ENCODE results near the gene PARP6. TPM values are rescaled to one million over a fixed set of nuclear protein-coding genes. Genes with fewer than 3 reads are reported as not detected.

Gene PARP6
- total and polyA plus RNA-seq, 9 of the 15 experiments (the other 6 are each of a cell fraction or from before 2014, with no cell fraction given) = 14.8 to 83.2 (median 28.3) TPM

- peak; percentile 49 for TF ChIP-seq TFAP4 (CRISPR knock-in tag; IDR thresholded peaks at IDR 0.05; ENCODE audit: borderline replicate concordance)
- peak; percentile 41; the same call in 1 of the 2 replicates for TF ChIP-seq SMARCC2 (IDR thresholded peaks at IDR 0.05; ENCODE audit: low read depth)
- TF ChIP-seq DPF2 (IDR thresholded peaks at IDR 0.05) = peak; percentile 92
- 0 out of 2 replicates have a peak, but pooled peaks have one; percentile 62 for TF ChIP-seq ZNF197 (CRISPR knock-in tag; IDR thresholded peaks at IDR 0.05; ENCODE audit: low read depth)
- TF ChIP-seq ZNF707 (CRISPR knock-in tag; conservative IDR thresholded peaks at IDR 0.05) = peak; percentile 88
- no peak for TF ChIP-seq ZNF146 (CRISPR knock-in tag; IDR thresholded peaks at IDR 0.05; ENCODE audit: unreplicated experiment)
- peak; percentile 38 for TF ChIP-seq MBD2 (IDR thresholded peaks at IDR 0.05; ENCODE audit: borderline replicate concordance, low read depth)
- TF ChIP-seq THAP7 (CRISPR knock-in tag; IDR thresholded peaks at IDR 0.05) = no peak
- TF ChIP-seq ZC3H4 (CRISPR knock-in tag; IDR thresholded peaks at IDR 0.05; ENCODE audit: borderline replicate concordance) = no peak
- TF ChIP-seq MXD1 (CRISPR knock-in tag; IDR thresholded peaks at IDR 0.05; ENCODE audit: borderline replicate concordance, poor library complexity, severe bottlenecking) = no peak
- TF ChIP-seq EP400 (IDR thresholded peaks at IDR 0.05) = peak; percentile 69
- peak; percentile 65; the same call in 1 of the 2 replicates for TF ChIP-seq ESRRA (IDR thresholded peaks at IDR 0.05; ENCODE audit: borderline replicate concordance, low read depth)
- peak; percentile 90 for TF ChIP-seq ZNF263 (CRISPR knock-in tag; IDR thresholded peaks at IDR 0.05; ENCODE audit: borderline replicate concordance)
- no peak for TF ChIP-seq CBX1 (IDR thresholded peaks at IDR 0.05; ENCODE audit: low read depth)
- peak in 1 of 2 experiments; percentile 83; a peak in 1 of 4 replicates for TF ChIP-seq MLLT1 (IDR thresholded peaks at IDR 0.05)
- peak; percentile 49 for TF ChIP-seq FOS (IDR thresholded peaks at IDR 0.05; ENCODE audit: extremely low read depth, insufficient read length)
- TF ChIP-seq ZBTB2 (IDR thresholded peaks at IDR 0.05) = 0 out of 2 replicates have a peak, but pooled peaks have one; percentile 19
- TF ChIP-seq HDAC1 (IDR thresholded peaks at IDR 0.05) = peak in 1 of 2 experiments; percentile 49; a peak in 1 of 4 replicates
- peak in 1 of 2 experiments; percentile 48; a peak in 2 of 4 replicates for TF ChIP-seq KDM1A (IDR thresholded peaks at IDR 0.05)
- TF ChIP-seq ZNF76 (CRISPR knock-in tag; IDR thresholded peaks at IDR 0.05; ENCODE audit: borderline replicate concordance) = no peak
- peak; percentile 72 for TF ChIP-seq SUPT5H (IDR thresholded peaks at IDR 0.05)
- peak in 1 of 2 experiments; percentile 91; a peak in 2 of 4 replicates for TF ChIP-seq ARNT (IDR thresholded peaks at IDR 0.05)
- TF ChIP-seq NFRKB (IDR thresholded peaks at IDR 0.05; ENCODE audit: low read depth) = peak; percentile 90
- TF ChIP-seq BHLHE40 (IDR thresholded peaks at IDR 0.05; ENCODE audit: low read length) = peak; percentile 59; the same call in 1 of the 2 replicates
Measured at GRCh38 chr15:72237029-72237852, 35.1 kb downstream of the PARP6 start (continued).
